ENCODE measurements around the gene LSM14B. TPM values are rescaled to one million over a fixed set of nuclear protein-coding genes. Genes with fewer than 3 reads are reported as not detected.

The LSM14B gene
- polyA plus RNA-seq, 1 experiment, result 26.2 TPM

DNA sequence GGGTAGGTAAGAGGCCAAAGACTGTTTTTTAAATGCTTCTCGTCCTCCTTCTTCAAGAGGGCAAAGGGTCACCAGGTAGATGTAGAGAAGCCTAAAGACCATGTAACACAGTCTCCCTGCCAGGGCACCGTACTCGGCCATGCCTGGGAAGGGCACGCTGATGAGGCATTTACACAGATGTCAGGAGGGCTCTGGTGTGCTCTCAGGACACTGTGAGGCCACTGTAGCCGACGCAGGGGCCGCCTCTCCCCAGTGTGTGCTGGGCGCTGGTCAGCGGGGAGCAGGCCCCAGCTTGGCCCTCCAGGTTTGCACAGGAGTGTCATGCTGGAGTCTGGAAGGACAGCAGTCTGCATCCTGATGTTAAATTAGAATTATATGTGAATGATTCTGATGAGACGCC is 53.4 kb downstream of the LSM14B start:
- H3K27ac ChIP-seq (ENCODE audit: low read depth, low read length), result no peak overlapping the region

DNA sequence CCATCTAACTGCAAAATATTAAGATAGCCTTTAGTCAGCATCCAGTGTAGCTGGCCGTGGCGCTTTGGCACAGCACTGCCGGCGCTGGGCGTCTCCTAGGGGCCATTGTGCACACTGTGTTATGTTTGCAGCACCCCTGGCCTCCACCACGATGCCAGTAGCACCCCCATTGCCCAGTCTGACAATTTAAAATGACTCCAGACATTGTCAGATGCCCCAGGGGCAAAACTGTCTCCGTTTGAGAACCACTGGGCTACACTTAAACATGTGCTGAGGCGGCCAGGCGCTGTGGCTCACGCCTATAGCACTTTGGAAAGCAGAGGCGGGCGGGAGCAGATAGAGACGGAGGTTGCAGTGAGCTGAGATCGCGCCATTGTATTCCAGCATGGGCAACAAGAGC is 54.6 kb downstream of the LSM14B start:
- POLR2A ChIA-PET, result no interaction called here

More for the DNA sequence above, 53.4 kb downstream of the LSM14B start:
- TF ChIP-seq, protein P1, sequence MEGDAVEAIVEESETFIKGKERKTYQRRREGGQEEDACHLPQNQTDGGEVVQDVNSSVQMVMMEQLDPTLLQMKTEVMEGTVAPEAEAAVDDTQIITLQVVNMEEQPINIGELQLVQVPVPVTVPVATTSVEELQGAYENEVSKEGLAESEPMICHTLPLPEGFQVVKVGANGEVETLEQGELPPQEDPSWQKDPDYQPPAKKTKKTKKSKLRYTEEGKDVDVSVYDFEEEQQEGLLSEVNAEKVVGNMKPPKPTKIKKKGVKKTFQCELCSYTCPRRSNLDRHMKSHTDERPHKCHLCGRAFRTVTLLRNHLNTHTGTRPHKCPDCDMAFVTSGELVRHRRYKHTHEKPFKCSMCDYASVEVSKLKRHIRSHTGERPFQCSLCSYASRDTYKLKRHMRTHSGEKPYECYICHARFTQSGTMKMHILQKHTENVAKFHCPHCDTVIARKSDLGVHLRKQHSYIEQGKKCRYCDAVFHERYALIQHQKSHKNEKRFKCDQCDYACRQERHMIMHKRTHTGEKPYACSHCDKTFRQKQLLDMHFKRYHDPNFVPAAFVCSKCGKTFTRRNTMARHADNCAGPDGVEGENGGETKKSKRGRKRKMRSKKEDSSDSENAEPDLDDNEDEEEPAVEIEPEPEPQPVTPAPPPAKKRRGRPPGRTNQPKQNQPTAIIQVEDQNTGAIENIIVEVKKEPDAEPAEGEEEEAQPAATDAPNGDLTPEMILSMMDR (IDR thresholded peaks at IDR 0.05; ENCODE audit: low read depth, low read length), result no peak
- Histone ChIP-seq H3K4me3 (ENCODE audit: low read depth, low read length) (no peak overlapping the region), H3K9me3 (ENCODE audit: control insufficient read depth, insufficient read depth, low read length) (no peaks in the 10 kb centered on the region), H3K27me3 (ENCODE audit: control insufficient read depth, insufficient read depth, low read length) (no peaks in the 10 kb centered on the region)
- POLR2A ChIA-PET, result no interaction called here
- DNase-seq (ENCODE audit: low read depth, low spot score), result no peak
- CTCF ChIA-PET, result no interaction called here

DNA sequence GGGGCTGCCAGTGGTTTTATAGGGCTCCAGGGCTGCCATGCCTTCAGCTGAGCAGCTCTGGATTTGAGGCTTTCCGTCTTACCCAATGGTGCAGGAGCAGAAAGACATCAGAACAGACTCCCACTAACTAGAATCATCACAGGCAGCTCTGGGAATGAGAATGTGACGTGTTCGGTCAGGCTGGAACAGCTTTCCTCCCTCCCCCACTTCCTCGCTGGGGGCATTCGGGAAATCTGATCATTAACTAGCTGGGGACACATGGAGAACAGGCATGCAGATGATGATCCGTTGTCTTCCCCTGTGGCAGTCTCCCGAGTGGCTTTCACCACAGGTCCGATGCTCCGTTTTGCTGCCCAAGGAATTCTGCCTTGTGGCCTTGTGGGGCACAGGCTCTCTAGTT is 55.0 kb downstream of the LSM14B start:
- Histone ChIP-seq H3K9me3 (ENCODE audit: control insufficient read depth, insufficient read depth, low read length) (no peaks in the 10 kb centered on the region), H3K4me3 (ENCODE audit: low read depth, low read length) (no peak overlapping the region), H3K27me3 (ENCODE audit: control insufficient read depth, insufficient read depth, low read length) (no peaks in the 10 kb centered on the region), H3K27ac (ENCODE audit: low read depth, low read length) (no peak overlapping the region)
- POLR2A ChIA-PET, result no interaction called here
- DNase-seq (ENCODE audit: low read depth, low spot score), result no peak
- TF ChIP-seq, protein P1 (IDR thresholded peaks at IDR 0.05; ENCODE audit: low read depth, low read length), result no peak
- CTCF ChIA-PET, result no interaction called here

More for the DNA sequence above, 54.6 kb downstream of the LSM14B start:
- Histone ChIP-seq H3K27ac (ENCODE audit: low read depth, low read length) (no peak overlapping the region), H3K9me3 (ENCODE audit: control insufficient read depth, insufficient read depth, low read length) (no peaks in the 10 kb centered on the region), H3K27me3 (ENCODE audit: control insufficient read depth, insufficient read depth, low read length) (no peaks in the 10 kb centered on the region), H3K4me3 (ENCODE audit: low read depth, low read length) (no peak overlapping the region)
- TF ChIP-seq, protein P1 (IDR thresholded peaks at IDR 0.05; ENCODE audit: low read depth, low read length), result no peak
- DNase-seq (ENCODE audit: low read depth, low spot score), result no peak
- CTCF ChIA-PET, result no interaction called here

DNA sequence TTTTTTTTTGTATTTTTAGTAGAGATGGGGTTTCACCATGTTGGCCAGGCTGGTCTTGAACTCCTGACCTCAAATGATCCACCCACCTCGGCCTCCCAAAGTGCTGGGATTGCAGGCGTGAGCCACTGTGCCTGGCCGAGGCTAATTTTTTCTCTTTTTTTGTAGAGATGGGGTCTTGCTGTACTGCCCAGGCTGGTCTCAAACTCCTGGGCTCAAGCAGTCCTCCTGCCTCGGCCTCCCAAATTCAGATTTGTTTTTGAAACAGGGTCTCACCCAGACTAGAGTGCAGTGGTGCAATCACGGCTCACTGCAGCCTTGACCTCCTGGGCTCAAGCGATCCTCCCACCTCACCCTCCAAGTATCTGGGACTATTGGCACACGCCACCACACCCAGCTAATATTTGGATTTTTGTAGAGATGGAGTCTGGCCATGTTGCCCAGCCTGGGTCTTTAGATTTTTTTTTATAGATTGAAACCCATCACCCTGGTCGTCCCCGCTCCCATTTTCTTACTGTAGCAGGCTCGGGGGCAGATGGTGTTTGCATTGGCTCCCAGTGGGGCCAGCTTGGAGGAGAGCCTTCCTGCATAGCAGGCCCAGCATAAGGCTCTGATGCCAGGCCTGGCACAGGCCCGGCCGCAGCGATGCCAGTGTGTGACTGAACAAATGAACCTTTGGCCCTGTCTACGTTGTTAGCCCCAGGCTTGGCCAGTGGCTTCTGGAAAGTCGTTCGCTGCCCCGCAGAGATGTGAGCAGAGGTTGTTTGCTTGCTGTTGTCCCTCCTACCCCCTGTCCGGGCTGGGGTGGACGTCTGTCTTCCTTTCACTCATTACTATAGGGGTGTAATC is 56.3 kb downstream of the LSM14B start:
- H3K27ac ChIP-seq (ENCODE audit: low read depth, low read length), result no peak overlapping the region
- H3K9me3 ChIP-seq (ENCODE audit: control insufficient read depth, insufficient read depth, low read length), result no peaks in the 10 kb centered on the region; the same call in 1 of the 2 replicates
- POLR2A ChIA-PET, result no interaction called here
- CTCF ChIA-PET, result no interaction called here
- DNase-seq (ENCODE audit: low read depth, low spot score), result no peak
- no peak overlapping the region for H3K4me3 ChIP-seq (ENCODE audit: low read depth, low read length)
- TF ChIP-seq, protein P1 (IDR thresholded peaks at IDR 0.05; ENCODE audit: low read depth, low read length), result no peak
- no peaks in the 10 kb centered on the region for H3K27me3 ChIP-seq (ENCODE audit: control insufficient read depth, insufficient read depth, low read length)

DNA sequence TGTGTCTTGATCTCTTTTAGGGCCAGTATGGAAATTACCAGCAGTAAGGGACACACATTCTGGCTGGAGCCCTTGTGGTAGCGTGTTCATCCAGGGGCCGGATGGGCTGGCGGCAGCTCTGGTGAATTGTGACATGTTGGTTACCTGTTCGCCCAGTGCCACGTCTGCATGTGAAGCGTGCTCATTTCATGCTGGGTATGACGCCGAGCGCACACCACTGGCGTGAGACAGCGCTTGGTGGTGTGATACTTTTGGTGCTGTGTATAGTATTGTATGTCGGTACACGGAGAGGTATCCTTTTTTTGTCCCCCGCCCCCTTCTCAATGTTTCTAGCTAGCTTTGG is 56.9 kb downstream of the LSM14B start:
- H3K27ac ChIP-seq (ENCODE audit: low read depth, low read length), result no peak overlapping the region
- H3K27me3 ChIP-seq (ENCODE audit: control insufficient read depth, insufficient read depth, low read length), result no peaks in the 10 kb centered on the region
- ChIA-PET POLR2A (no interaction called here), CTCF (no interaction called here)
- DNase-seq (ENCODE audit: low read depth, low spot score), result no peak
- no peaks in the 10 kb centered on the region; the same call in 1 of the 2 replicates for H3K9me3 ChIP-seq (ENCODE audit: control insufficient read depth, insufficient read depth, low read length)
- no peak overlapping the region for H3K4me3 ChIP-seq (ENCODE audit: low read depth, low read length)
- TF ChIP-seq, protein P1 (IDR thresholded peaks at IDR 0.05; ENCODE audit: low read depth, low read length), result no peak
